Coronary artery (tissue), 2 donors: ENCODE results near the gene SMOC2.

ENCODE experiments used
- DNase-seq: peaks from one replicate; pipeline ENCODE4 v3.0.0-alpha.2; 2017; ENCODE audit warnings: low spot score
- H3K27ac ChIP-seq, 2 donors: fragments of 200-600 bp; sonication (generic); one replicate each; pipeline ENCODE4 v1.5.1; 2016 to 2019
- H3K4me3 ChIP-seq: fragments of 200-600 bp; sonication (generic); 2 replicates; pipeline ENCODE4 v1.5.1; 2016; ENCODE audit warnings: mild to moderate bottlenecking, moderate library complexity
- CTCF ChIP-seq: fragments of 200-600 bp; sonication (generic); IDR thresholded peaks from one replicate; pipeline ENCODE4 v1.5.1; 2019; ENCODE audit warnings: antibody characterized with exemption

SMOC2 gene

GRCh38 chr6:168627506-168628175 lies 186.7 kb downstream of the SMOC2 start:
- no peak for DNase-seq
- no peak for TF ChIP-seq CTCF
- Histone ChIP-seq H3K4me3 (no peak overlapping the region), H3K27ac (no peak overlapping the region)

DNA sequence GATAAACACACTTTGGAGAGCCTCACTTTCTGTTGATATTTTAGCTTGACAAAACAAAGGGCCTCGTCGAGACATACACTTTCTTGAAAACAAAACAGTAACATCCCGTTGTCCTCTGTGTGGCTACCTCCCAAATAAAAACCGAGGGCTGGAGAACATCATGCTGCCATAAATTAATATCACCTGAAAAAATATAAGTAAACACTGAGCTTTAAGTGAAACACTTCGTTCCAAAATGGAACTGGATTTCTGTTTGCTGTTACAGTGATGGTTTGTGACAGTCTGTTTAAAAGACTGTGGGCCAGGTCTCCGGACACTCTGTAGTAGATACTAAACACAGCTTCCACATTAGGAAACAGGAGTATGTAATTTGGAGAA lies 187.2 kb downstream of the SMOC2 start:
- Histone ChIP-seq H3K4me3 (no peak overlapping the region), H3K27ac (no peak overlapping the region)
- DNase-seq, result no peak
- no peak for TF ChIP-seq CTCF

GRCh38 chr6:168628732-168629245 lies 187.8 kb downstream of the SMOC2 start:
- no peak overlapping the region for H3K27ac ChIP-seq
- H3K4me3 ChIP-seq, result no peak overlapping the region
- TF ChIP-seq CTCF, result no peak
- DNase-seq, result no peak

- Histone ChIP-seq H3K27ac (no peak overlapping the region), H3K4me3 (no peak overlapping the region)
- no peak for DNase-seq
- no peak for TF ChIP-seq CTCF
Measured at GRCh38 chr6:168631564-168631963, 190.6 kb downstream of the SMOC2 start.

DNA sequence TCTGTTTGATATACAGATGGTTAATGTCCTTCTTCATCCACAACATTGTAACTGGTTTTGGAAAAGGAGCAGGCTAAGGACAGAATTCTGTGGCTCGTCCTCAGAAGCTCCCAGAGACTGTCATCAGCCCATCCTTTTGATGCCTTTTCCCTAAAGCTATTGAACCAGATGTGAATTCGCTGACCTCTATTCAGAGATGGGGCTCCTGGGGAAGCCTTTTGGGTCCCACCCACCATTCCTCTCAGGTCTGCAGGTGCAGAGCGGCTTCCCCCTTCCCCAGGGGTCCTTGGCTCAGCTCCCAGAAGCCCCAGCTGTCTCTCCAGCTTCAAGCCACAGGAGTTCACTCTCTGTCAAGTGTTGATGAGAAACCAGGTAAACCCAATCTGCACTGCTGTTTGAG lies 191.7 kb downstream of the SMOC2 start:
- no peak overlapping the region for H3K27ac ChIP-seq
- DNase-seq, result no peak
- no peak overlapping the region for H3K4me3 ChIP-seq
- no peak for TF ChIP-seq CTCF

DNA sequence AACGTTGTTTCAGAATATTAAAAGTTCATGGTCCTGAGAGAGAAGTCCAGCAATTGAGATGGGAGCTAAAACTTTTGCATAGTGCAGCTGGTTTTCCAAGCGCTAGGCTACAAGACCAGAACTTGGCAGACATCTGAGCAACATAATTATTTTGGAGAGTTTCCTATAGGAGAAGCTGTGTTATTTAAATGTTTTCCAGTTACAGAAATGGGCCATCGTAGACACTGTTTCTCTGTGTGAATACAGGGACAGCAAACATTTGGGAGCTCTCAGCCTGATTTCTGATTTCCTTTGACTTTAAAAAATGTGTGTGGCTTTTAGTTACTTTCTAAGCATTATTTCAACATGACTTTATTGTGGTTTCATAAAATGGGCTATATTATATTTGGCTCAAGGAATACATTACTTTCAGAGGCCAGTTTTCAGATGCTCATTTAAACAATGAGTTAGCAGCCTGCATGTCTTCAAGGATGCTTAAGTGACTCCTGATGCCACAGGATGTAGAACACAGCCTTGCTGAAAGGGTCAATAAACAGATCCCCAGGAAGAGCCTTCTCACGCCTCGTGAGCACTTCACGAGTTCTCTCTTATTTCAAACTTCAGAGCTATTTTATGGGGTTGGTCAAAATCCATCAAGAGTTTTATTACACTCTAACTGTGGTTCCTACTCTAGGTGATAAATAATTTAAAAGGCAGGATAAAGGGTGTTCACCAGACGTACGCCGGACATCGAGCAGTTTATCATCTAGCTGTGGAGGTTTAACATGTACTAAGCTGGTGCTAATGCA lies 193.8 kb downstream of the SMOC2 start:
- no peak for DNase-seq
- TF ChIP-seq CTCF, result no peak
- Histone ChIP-seq H3K4me3 (no peak overlapping the region), H3K27ac (no peak overlapping the region)
